Psoas muscle (tissue), 8 donors: ENCODE measurements around the gene ALOXE3. TPM values are rescaled to one million over a fixed set of nuclear protein-coding genes. Genes with fewer than 3 reads are reported as not detected.

ENCODE experiments used
- ATAC-seq, 4 donors: fragments of 200-7000 bp; cut with Tn5 transposase; one replicate each; pipeline ENCODE4 v1.9.1; 2020; ENCODE audit warnings: moderate library complexity in 3 of 4, mild to moderate bottlenecking in 2 of 4
- DNase-seq, 2 donors: peaks; one replicate each; pipeline ENCODE4 v3.0.0-alpha.2; 2020
- H3K27ac ChIP-seq: fragments of 200-600 bp; one replicate; pipeline ENCODE4 v1.8.0; 2022
- H3K27me3 ChIP-seq, 3 donors: fragments of 200-600 bp in 1 of 3; one replicate each; pipeline versions ENCODE4 v1.6.1 to v1.8.0; 2013 to 2022; ENCODE audit warnings: low read length in 2 of 3, mild to moderate bottlenecking in 2 of 3, moderate library complexity in 1 of 3; ENCODE audit not compliant: insufficient read depth in 3 of 3
- H3K36me3 ChIP-seq, 2 donors: fragments of 200-600 bp in 1 of 2; one replicate each; pipeline versions ENCODE4 v1.6.1 to v1.8.0; 2013 to 2022; ENCODE audit warnings: low read depth in 1 of 2, mild to moderate bottlenecking in 1 of 2, moderate library complexity in 1 of 2; ENCODE audit not compliant: insufficient read depth in 1 of 2
- H3K4me1 ChIP-seq: fragments of 200-600 bp; one replicate; pipeline ENCODE4 v1.8.0; 2022
- H3K4me3 ChIP-seq: fragments of 200-600 bp; one replicate; pipeline ENCODE4 v1.8.0; 2022; ENCODE audit warnings: mild to moderate bottlenecking
- H3K9me3 ChIP-seq: fragments of 200-600 bp; one replicate; pipeline ENCODE4 v1.8.0; 2022
- CTCF ChIP-seq: fragments of 200-600 bp; IDR thresholded peaks from one replicate; pipeline ENCODE4 v1.8.0; 2022; ENCODE audit warnings: antibody characterized with exemption
- WGBS, 3 donors: extraction: QIAGEN DNeasy Blood & Tissue Kit; methylation state at CpG; one replicate each; pipeline versions ENCODE4 v1.1.6 to v1.1.7; 2013; 5-methylcytosine and 5-hydroxymethylcytosine counted together
- intact Hi-C, 2 donors: fragments of 100-400 bp; cut with DNase I; formaldehyde crosslinking; loops; one replicate each; pipeline versions ENCODE4 v1.11.0 to v1.14.2; 2022
- polyA plus RNA-seq, 3 donors: library from polyadenylated mRNA; stranded (reverse); fragments of 200-250 nt; gene quantifications; one replicate each; pipeline ENCODE4 v1.2.3, GENCODE V29; 2013
- total RNA-seq, 4 donors: library from RNA; stranded (reverse); fragmentation: NEBNext Ultra II Directional in 2 of 4; extraction: Animal tissue kit (Norgen Biotek cat#: 25700) in 2 of 4; gene quantifications; one replicate each; pipeline versions ENCODE4 v1.2.1 to v1.2.4, GENCODE V29; 2021 to 2023
- donor health status: healthy with polysubstance abuse.
- donor health status: DM: no; HTN: no; CAD: no; lungs with moderate emphysema.
- donor health status: Bipolar disorder and iron deficiency.
- donor health status: healthy.
- donor health status: DM: yes; HTN: yes; CAD: no.
- donor health status: DM: no; HTN: no; CAD: no.
- donor health status: DM: no; HTN: no; CAD: no.
- donor health status: DM: yes; HTN: yes; CAD: no.

The ALOXE3 gene
- total and polyA plus RNA-seq, 7 donors: 0.42 TPM; not detected in 6

GRCh38 chr17:8104911-8105310 lies 13.4 kb downstream of the ALOXE3 start:
- TF ChIP-seq CTCF: no peak
- ATAC-seq: no peak
- intact Hi-C loops: no loop called here
- 74 to 83% (median 82%) methylated on average over 8 of the region's 8 CpGs for WGBS, 3 donors
- H3K4me1 ChIP-seq: no peaks in the 10 kb centered on the region
- H3K9me3 ChIP-seq: no peaks in the 10 kb centered on the region
- H3K36me3 ChIP-seq: no peaks in the 10 kb centered on the region
- no peak for DNase-seq
- H3K27ac ChIP-seq: no peak overlapping the region
- no peak overlapping the region for H3K4me3 ChIP-seq
- peaks cover 0 to 14% (median 4%) of the 10 kb centered on the region in 3 donors for H3K27me3 ChIP-seq

- intact Hi-C loops: no loop called here
- Histone ChIP-seq H3K4me1 (no peaks in the 10 kb centered on the region), H3K27me3 (peaks cover 0 to 3% (median 0%) of the 10 kb centered on the region in 3 donors), H3K36me3 (no peaks in the 10 kb centered on the region), H3K4me3 (no peak overlapping the region), H3K9me3 (no peaks in the 10 kb centered on the region), H3K27ac (no peak overlapping the region)
- DNase-seq (no peak), ATAC-seq (no peak)
- WGBS, 3 donors: 73 to 83% (median 80%) methylated on average over 4 of the region's 4 CpGs
- no peak for TF ChIP-seq CTCF
Measured at GRCh38 chr17:8103549-8103948, 14.8 kb downstream of the ALOXE3 start.

GRCh38 chr17:8101721-8102120 lies 16.6 kb downstream of the ALOXE3 start:
- ATAC-seq (no peak), DNase-seq (no peak)
- peaks cover 0 to 6% (median 0%) of the 10 kb centered on the region in 3 donors for H3K27me3 ChIP-seq
- no peaks in the 10 kb centered on the region for H3K4me1 ChIP-seq
- WGBS, 3 donors: 40 to 54% (median 42%) methylated on average over 6 of the region's 6 CpGs
- intact Hi-C loops: no loop called here
- no peaks in the 10 kb centered on the region for H3K9me3 ChIP-seq
- no peak overlapping the region for H3K4me3 ChIP-seq
- no peak overlapping the region for H3K27ac ChIP-seq
- TF ChIP-seq CTCF: no peak
- H3K36me3 ChIP-seq: no peaks in the 10 kb centered on the region

GRCh38 chr17:8100763-8101162 lies 17.6 kb downstream of the ALOXE3 start:
- no peak overlapping the region for H3K4me3 ChIP-seq
- no peak for TF ChIP-seq CTCF
- no peaks in the 10 kb centered on the region for H3K9me3 ChIP-seq
- WGBS, 3 donors: 79 to 87% (median 82%) methylated on average over 2 of the region's 2 CpGs
- intact Hi-C loops: no loop called here
- H3K27ac ChIP-seq: no peak overlapping the region
- DNase-seq (no peak), ATAC-seq (no peak)
- H3K27me3 ChIP-seq: peaks cover 0 to 6% (median 1%) of the 10 kb centered on the region in 3 donors
- H3K36me3 ChIP-seq: no peaks in the 10 kb centered on the region
- H3K4me1 ChIP-seq: no peaks in the 10 kb centered on the region

- no peak overlapping the region for H3K27ac ChIP-seq
- ATAC-seq: no peak
- no peaks in the 10 kb centered on the region for H3K36me3 ChIP-seq
- H3K4me1 ChIP-seq: no peaks in the 10 kb centered on the region
- peaks cover 0 to 9% (median 1%) of the 10 kb centered on the region in 3 donors for H3K27me3 ChIP-seq
- no peaks in the 10 kb centered on the region for H3K9me3 ChIP-seq
- TF ChIP-seq CTCF: no peak
- DNase-seq: no peak
- intact Hi-C loops: no loop called here
- 24 to 54% (median 42%) methylated on average over 2 of the region's 2 CpGs for WGBS, 3 donors
- H3K4me3 ChIP-seq: no peak overlapping the region
Measured at GRCh38 chr17:8100111-8100510, 18.2 kb downstream of the ALOXE3 start.
